ENCODE measurements around the gene TTC16.

Gene TTC16

GRCh38 chr9:127698985-127699670 is 16.8 kb upstream of the TTC16 start:
- peak; percentile 72 for DNase-seq

- DNase-seq = no peak
Measured at GRCh38 chr9:127700140-127700539, 15.7 kb upstream of the TTC16 start.

GRCh38 chr9:127700594-127701255 is 15.2 kb upstream of the TTC16 start:
- no peak for DNase-seq

- DNase-seq = no peak
Measured at GRCh38 chr9:127703289-127703946, 12.5 kb upstream of the TTC16 start.

GRCh38 chr9:127705577-127706379 is 10.1 kb upstream of the TTC16 start:
- DNase-seq = no peak

GRCh38 chr9:127706836-127707241 is 9.0 kb upstream of the TTC16 start, which contains the start of gene CFAP157:
Gene CFAP157, plus strand, starts transcription at chr9:127706988. Its CDS starts 44 bp downstream, at chr9:127707032.
- no peak for DNase-seq

- DNase-seq = no peak
Measured at GRCh38 chr9:127707766-127708165, 8.1 kb upstream of the TTC16 start.

GRCh38 chr9:127708952-127709587 is 6.8 kb upstream of the TTC16 start:
- DNase-seq = no peak

- no peak for DNase-seq
Measured at GRCh38 chr9:127710204-127710783, 5.6 kb upstream of the TTC16 start.

GRCh38 chr9:127711226-127711701 is 4.6 kb upstream of the TTC16 start:
- DNase-seq = no peak

GRCh38 chr9:127711831-127712274 is 4.0 kb upstream of the TTC16 start:
- DNase-seq = peak; percentile 34

- no peak for DNase-seq
Measured at GRCh38 chr9:127712371-127712770, 3.5 kb upstream of the TTC16 start.

GRCh38 chr9:127712867-127713266 is 3.0 kb upstream of the TTC16 start:
- DNase-seq = no peak

GRCh38 chr9:127714020-127714750 is 1.7 kb upstream of the TTC16 start:
- DNase-seq = no peak

- no peak for DNase-seq
Measured at GRCh38 chr9:127714951-127715469, 869 bp upstream of the TTC16 start.

- DNase-seq = no peak
Measured at GRCh38 chr9:127716412-127716811, 533 bp downstream of the TTC16 start.

- peak; percentile 38 for DNase-seq
Measured at GRCh38 chr9:127717766-127718165, 1.9 kb downstream of the TTC16 start.

- no peak for DNase-seq
Measured at GRCh38 chr9:127720031-127720864, 4.4 kb downstream of the TTC16 start.

GRCh38 chr9:127720865-127721227 is 5.0 kb downstream of the TTC16 start:
- DNase-seq = no peak

- no peak for DNase-seq
Measured at GRCh38 chr9:127721391-127721821, 5.5 kb downstream of the TTC16 start.

All from NCI-H1092 treated with DMSO at 0.1 percent for 48 hours (cell line).